ENCODE results near the gene SLC2A13.

The SLC2A13 gene

GRCh38 chr12:39993268-39993667 is 112.6 kb downstream of the SLC2A13 start:
- DNase-seq (ENCODE audit: low read depth) = no peak

- no peak for DNase-seq (ENCODE audit: low read depth)
Measured at GRCh38 chr12:39990122-39991101, 115.5 kb downstream of the SLC2A13 start.

- DNase-seq (ENCODE audit: low read depth) = no peak
Measured at GRCh38 chr12:39989501-39989900, 116.4 kb downstream of the SLC2A13 start.

- no peak for DNase-seq (ENCODE audit: low read depth)
Measured at GRCh38 chr12:39988574-39988973, 117.3 kb downstream of the SLC2A13 start.

GRCh38 chr12:39986674-39987073 is 119.2 kb downstream of the SLC2A13 start:
- no peak for DNase-seq (ENCODE audit: low read depth)

DNA sequence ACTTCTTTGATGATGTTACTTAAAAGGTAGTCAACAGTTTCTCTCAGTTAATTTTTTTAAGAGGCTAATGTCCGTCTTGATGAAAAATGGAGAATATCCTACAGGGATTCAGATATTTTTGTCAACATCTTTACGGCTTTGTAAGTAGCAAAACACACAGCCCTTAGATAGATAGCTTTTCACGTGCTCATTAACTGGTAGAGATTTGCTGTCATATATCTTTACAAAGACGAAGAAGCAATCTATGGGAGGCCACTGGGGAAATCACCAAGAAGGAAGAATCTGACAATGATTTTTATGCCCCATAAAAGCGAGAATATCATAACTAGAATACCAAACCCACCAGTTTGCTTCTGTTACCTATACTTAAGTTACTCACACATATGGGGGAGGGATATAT is 121.2 kb downstream of the SLC2A13 start:
- no peak for DNase-seq (ENCODE audit: low read depth)

DNA sequence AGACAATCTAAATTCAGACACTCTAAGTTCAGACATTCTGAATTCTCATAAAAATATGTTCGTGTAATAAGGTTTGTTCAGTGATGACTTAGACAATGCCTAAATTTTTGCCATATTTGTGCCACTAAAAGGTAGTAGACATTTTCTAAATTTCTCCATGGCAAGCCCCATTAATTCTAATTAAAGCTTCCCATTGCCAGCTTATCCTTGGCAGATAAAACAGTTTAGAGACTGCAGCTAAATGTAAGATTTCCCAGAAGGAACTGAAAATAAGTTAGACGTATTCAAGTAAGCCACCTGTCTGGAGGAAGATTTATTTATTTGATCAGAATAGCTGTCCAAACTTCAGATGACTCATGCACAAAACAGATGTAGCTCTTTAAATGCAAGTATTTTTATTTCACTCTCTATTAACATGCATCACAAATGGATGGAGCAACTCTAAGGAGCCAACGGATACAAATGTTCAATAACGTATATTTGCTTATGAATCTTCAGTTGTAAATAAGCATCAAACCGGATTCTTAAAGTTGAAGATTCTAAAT is 130.4 kb downstream of the SLC2A13 start:
- no peak for DNase-seq (ENCODE audit: low read depth)

DNA sequence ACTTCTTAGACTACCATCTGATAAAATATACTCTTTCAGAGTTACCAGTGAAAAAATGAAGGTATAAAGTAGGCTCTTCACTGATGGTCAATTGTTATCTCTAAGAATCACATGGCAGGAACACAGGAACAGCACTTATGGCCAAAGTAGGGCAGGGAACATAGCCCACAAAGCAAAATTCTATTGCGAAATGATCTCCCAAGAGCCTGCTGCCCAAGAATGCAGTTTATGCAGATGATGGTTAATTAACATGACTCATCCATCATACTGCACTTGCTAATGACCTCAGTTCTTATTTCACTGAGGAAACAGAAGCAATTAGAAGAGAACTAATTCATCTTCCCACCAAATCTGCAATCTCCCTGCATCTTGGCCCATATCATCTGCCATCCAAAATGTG is 133.8 kb downstream of the SLC2A13 start:
- no peak for DNase-seq (ENCODE audit: low read depth)

GRCh38 chr12:39971348-39971747 is 134.5 kb downstream of the SLC2A13 start:
- no peak for DNase-seq (ENCODE audit: low read depth)

DNA sequence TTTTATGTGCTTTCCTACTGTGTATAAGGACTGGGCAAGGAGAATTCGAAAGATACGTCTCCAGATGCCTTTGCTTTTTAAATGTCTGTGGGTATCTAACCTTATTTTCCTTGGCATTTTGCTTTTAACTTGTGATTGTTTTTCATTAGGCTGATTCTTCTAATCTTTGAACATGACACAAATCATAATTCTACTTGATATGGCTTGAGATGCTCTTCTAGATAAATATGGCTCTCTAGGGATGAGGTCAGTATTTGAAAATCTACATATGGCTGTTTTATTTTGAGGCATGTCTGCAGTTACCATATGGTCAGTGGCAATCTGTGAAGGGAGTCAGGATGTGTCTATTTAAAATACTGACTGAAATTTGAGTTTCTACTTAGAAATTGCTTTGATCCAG is 139.2 kb downstream of the SLC2A13 start:
- no peak for DNase-seq (ENCODE audit: low read depth)

DNA sequence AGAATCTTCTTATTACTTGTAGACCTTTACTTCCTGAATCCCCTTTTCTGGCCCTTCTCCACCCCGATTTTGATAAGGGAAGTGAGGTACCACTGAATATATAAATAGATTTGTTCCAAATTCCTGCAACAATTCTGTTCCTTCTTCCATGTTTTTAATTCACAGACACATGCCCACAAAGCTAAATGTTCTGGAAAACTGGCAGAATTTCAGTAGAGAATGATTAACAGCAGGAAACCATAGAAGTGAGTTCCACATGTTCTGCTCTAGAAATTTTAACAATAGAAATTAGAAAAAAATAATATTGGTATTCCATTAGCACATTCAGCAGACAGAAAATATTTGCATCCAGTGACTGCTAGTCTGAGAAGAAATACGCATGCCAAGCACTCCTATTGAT is 139.6 kb downstream of the SLC2A13 start:
- DNase-seq (ENCODE audit: low read depth) = no peak

DNA sequence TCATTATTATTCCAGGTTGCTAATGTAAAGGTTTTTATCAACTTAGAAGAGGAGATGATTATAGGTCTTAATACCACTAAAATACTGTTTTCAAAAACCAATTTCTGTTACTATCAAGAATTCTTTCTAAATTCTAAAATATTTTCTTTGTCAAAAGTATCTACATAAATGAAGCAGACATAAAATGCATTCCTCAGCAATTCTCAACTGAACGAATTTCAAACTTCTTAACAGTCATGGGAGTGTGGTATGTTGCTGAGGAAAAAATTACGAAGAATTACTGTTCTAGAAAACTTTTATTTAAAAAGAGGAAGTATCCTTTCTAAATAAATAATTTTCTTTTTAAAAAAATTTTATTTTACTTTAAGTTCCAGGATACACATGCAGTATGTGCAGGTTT is 146.4 kb downstream of the SLC2A13 start:
- no peak for DNase-seq (ENCODE audit: low read depth)

DNA sequence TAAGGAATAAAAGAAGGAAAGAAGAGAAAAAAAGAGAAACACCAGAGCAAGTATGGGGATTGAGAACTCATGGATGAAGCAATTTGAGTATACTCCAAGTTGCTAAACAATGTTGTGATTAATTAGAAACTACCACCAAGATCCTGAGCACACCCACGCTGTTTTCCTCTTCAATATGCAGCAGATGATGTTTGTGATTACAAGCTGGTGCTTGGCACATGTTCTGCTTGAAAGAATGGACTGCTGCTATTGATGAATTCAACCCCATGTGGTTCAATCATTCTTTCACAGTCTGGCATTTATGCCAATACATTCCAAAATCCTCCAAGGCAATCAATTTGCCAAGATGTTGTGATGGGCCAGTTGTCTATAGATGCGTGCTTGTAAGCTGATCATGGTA is 146.8 kb downstream of the SLC2A13 start:
- DNase-seq (ENCODE audit: low read depth) = no peak

- DNase-seq (ENCODE audit: low read depth) = no peak
Measured at GRCh38 chr12:39958377-39958776, 147.5 kb downstream of the SLC2A13 start.

DNA sequence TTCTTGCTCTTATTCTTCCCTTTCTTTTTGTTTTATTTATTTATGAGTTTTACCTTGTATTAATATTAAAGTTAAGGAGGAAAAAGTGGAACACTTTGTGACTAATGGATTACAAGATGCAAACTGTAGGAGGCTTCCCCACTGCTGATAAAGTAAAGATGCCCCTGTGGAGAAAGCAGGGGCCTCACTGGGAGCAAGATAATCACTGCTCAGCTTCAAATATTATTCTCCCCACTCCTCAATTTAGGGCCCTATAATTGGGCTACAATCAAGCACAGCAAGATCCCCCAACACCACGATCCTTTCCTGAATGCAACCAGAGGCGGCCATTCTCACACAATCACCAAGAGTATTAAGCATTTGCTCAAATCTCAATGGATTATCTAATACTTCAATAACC is 149.2 kb downstream of the SLC2A13 start:
- no peak for DNase-seq (ENCODE audit: low read depth)

GRCh38 chr12:39946361-39947280 is 159.3 kb downstream of the SLC2A13 start:
- no peak for DNase-seq (ENCODE audit: low read depth)

DNA sequence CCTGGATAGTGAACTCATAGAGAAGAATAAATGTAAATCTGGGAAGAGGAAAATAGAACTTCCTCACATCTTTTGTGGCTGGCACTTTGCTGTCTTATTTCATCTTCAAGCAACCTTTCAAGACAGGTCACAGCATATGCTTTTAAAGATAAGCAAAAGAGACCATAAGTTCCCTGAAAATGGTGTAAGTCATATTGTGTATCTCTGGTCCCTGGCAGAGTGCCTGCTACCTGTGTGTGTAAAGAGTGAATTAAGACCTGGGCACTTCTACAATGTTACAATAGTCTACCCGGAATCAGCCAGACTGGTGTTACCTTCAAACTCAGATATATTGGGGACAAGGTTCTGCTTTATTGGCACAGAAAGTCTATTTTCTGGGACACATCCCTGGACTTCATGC is 168.8 kb downstream of the SLC2A13 start:
- no peak for DNase-seq (ENCODE audit: low read depth)

GRCh38 chr12:39935839-39936238 is 170.0 kb downstream of the SLC2A13 start:
- DNase-seq (ENCODE audit: low read depth) = no peak

GRCh38 chr12:39935275-39935674 is 170.6 kb downstream of the SLC2A13 start:
- peak; percentile 28 for DNase-seq (ENCODE audit: low read depth)

DNA sequence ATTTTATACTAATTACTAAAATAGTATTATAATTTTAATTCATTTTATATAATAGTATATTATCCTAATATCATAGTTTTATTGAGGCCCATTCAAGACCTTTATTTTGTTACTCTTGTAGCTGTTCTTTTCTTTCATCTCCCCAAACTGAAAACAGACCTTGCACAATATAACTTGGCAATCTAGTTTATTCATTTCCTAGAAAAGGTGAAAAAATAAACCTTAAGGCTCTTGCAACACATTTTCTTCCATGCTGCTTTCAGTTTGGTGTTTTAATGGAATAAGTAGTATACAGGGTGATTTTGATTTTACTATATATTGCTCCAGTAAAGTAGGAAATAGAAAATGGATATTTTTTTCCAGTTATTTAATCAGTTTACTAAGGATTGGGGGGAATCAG is 174.0 kb downstream of the SLC2A13 start:
- DNase-seq (ENCODE audit: low read depth) = no peak

DNA sequence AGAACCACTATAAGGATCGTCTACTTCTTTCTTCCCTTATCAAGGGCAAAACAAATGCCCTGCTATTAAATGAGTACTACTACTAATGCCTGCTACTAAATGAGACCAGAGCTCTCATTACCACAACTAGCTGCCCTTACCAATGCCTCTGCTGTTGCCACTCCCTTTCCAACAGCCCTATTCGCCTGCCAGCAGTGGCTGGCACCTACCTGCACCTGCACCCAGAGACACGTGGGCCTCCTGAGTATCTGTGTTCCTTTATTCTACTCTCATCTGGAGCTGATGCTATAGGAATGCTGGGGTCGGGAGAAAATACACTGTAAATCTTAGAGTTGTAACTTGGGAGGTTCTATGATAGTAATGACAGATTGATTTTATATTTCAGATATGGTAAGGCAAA is 174.7 kb downstream of the SLC2A13 start:
- no peak for DNase-seq (ENCODE audit: low read depth)

DNA sequence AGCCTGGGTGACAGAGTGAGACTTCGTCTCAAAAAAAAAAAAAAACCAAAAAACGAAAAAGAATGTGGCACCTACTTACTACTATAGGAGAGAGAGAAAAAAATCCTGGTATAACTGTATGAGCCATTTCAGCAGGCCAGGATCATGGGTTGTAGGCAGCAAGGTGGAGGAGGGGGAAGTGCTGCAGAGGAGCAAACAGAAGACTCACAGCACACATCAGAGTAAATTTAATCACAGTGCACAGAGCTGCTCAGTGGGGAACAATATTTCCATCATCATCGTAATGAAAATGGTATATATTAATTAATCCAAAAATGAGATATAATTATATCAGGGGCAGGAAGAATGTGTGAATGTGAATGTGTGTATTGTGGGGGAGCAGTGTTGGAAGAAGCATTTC is 175.8 kb downstream of the SLC2A13 start:
- no peak for DNase-seq (ENCODE audit: low read depth)

Data from HS-5 (cell line).